Ishikawa (cell line): ENCODE results near the gene MEGF11.

ENCODE experiments used
- CEBPB ChIP-seq: IDR thresholded peaks from 2 replicates; pipeline ENCODE4 v1.6.1; 2012
- CREB1 ChIP-seq: IDR thresholded peaks from 2 replicates; pipeline ENCODE4 v1.6.1; 2012; ENCODE audit warnings: low read depth
- EGR1 ChIP-seq: IDR thresholded peaks from 2 replicates; pipeline ENCODE4 v1.6.1; 2012
- EP300 ChIP-seq: IDR thresholded peaks from 2 replicates; pipeline ENCODE4 v1.6.1; 2012; ENCODE audit warnings: borderline replicate concordance
- FOXM1 ChIP-seq: IDR thresholded peaks from 2 replicates; pipeline ENCODE4 v1.6.1; 2012; ENCODE audit warnings: low read depth, borderline replicate concordance
- MAX ChIP-seq: IDR thresholded peaks from 2 replicates; pipeline ENCODE4 v1.6.1; 2012
- NFIC ChIP-seq: IDR thresholded peaks from 2 replicates; pipeline ENCODE4 v1.6.1; 2012
- RAD21 ChIP-seq: IDR thresholded peaks from 2 replicates; pipeline ENCODE4 v1.6.1; 2012; ENCODE audit warnings: low read depth
- REST ChIP-seq: IDR thresholded peaks from 2 replicates; pipeline ENCODE4 v1.6.1; 2012; ENCODE audit warnings: low read depth, mild to moderate bottlenecking
- TAF1 ChIP-seq: IDR thresholded peaks from 2 replicates; pipeline ENCODE4 v1.6.1; 2012; ENCODE audit warnings: low read depth, mild to moderate bottlenecking
- TCF12 ChIP-seq: IDR thresholded peaks from 2 replicates; pipeline ENCODE4 v1.6.1; 2012; ENCODE audit warnings: low read depth
- TEAD4 ChIP-seq: IDR thresholded peaks from 2 replicates; pipeline ENCODE4 v1.6.1; 2012
- YY1 ChIP-seq: IDR thresholded peaks from 2 replicates; pipeline ENCODE4 v1.6.1; 2012; ENCODE audit warnings: low read depth
- ZBTB7A ChIP-seq: IDR thresholded peaks from 2 replicates; pipeline ENCODE4 v1.6.1; 2012; ENCODE audit warnings: low read depth
- TF ChIP-seq, protein P1 (sequence below): IDR thresholded peaks from 2 replicates; pipeline ENCODE4 v1.6.1; 2012

Gene MEGF11

DNA sequence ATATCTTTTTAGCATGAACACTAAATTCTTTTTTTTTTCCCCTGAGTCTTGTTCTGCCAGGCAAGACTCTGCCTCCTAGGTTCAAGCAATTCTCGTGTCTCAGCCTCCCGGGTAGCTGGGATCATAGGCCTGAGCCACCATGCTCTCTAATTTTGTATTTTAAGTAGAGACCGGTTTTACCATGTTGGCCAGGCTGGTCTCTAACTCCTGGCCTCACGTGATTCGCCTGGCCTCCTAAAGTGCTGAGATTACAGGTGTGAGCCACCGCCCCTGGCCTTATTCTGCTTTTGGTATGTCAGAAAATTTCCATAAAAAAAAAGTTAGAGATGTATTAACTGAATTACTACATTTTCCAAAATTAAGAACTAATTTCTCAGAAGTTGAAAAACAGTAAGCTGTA, 370.0 kb downstream of the MEGF11 start:
- TF ChIP-seq TEAD4 (no peak), CEBPB (no peak), RAD21 (no peak), REST (no peak), ZBTB7A (no peak), YY1 (no peak), MAX (no peak), NFIC (no peak), CREB1 (no peak)
- TF ChIP-seq, protein P1, sequence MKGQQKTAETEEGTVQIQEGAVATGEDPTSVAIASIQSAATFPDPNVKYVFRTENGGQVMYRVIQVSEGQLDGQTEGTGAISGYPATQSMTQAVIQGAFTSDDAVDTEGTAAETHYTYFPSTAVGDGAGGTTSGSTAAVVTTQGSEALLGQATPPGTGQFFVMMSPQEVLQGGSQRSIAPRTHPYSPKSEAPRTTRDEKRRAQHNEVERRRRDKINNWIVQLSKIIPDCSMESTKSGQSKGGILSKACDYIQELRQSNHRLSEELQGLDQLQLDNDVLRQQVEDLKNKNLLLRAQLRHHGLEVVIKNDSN = no peak

- TF ChIP-seq, protein P1 = no peak
- TF ChIP-seq REST (no peak), YY1 (no peak), TEAD4 (no peak), ZBTB7A (no peak), EP300 (no peak), FOXM1 (no peak), TAF1 (no peak), RAD21 (no peak), CEBPB (no peak), EGR1 (no peak), TCF12 (no peak), NFIC (no peak), CREB1 (no peak), MAX (no peak)
Measured at GRCh38 chr15:65881766-65882434, 371.6 kb downstream of the MEGF11 start.

DNA sequence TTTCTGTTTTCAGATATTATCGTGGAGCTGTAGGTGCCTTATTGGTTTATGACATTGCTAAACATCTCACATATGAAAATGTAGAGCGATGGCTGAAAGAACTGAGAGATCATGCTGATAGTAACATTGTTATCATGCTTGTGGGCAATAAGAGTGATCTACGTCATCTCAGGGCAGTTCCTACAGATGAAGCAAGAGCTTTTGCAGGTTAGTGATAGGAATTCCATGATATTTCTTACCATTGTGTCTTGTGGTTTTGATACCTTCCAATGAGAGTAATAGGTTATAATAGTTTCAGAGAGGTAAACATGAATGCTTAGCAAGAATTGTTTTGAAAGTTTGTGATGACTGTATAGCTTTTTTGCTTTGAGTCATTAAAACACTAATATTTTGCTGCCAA, 375.8 kb downstream of the MEGF11 start:
- TF ChIP-seq TCF12 = no peak
- TF ChIP-seq, protein P1 = no peak
- TF ChIP-seq NFIC = no peak
- TF ChIP-seq TEAD4 = no peak
- no peak for TF ChIP-seq EGR1
- TF ChIP-seq EP300 = no peak
- TF ChIP-seq TAF1 = no peak
- no peak for TF ChIP-seq RAD21

DNA sequence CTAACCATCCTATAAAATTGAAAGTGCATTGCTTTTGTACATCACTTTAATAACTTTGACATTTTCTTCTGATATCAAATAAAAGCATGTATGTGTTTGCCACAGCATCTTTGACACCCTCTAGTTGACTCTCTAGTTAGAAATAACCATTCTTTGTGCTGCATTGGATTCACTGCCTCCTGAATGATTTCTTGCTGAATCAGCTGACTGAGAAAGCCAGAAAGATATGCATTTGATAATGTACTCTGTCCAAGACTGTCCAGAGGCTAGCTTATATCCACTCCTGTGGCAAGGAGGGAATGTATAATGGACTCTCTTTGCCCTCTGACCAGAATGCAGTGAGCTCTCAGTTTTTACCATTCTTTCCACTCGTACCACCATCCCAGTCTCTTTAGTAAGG, 378.1 kb downstream of the MEGF11 start:
- TF ChIP-seq CREB1 = no peak
- TF ChIP-seq ZBTB7A = no peak
- TF ChIP-seq TAF1 = no peak
- no peak for TF ChIP-seq TEAD4
- TF ChIP-seq CEBPB = no peak
- no peak for TF ChIP-seq NFIC
- TF ChIP-seq TCF12 = no peak
- TF ChIP-seq REST = no peak
- no peak for TF ChIP-seq MAX
- no peak for TF ChIP-seq EGR1
- TF ChIP-seq RAD21 = no peak
- no peak for TF ChIP-seq YY1
- TF ChIP-seq, protein P1 = no peak
- TF ChIP-seq FOXM1 = no peak
- TF ChIP-seq EP300 = no peak
